Skin epidermis (tissue), 12 donors: ENCODE results near the gene KLF5.

Experiments
- H3K27ac ChIP-seq, 21 experiments: fragments of 200-600 bp; sonication (generic) in 11 of 21; one replicate each; pipeline ENCODE4 v1.5.0; 2020; ENCODE audit warnings: mild to moderate bottlenecking in 3 of 21, inconsistent platforms in 2 of 21, moderate library complexity in 2 of 21
- H3K4me3 ChIP-seq, 7 experiments: fragments of 200-600 bp; sonication (generic) in 2 of 7; one replicate each; pipeline ENCODE4 v1.5.0; 2020; ENCODE audit warnings: inconsistent platforms in 2 of 7, mild to moderate bottlenecking in 2 of 7, moderate library complexity in 1 of 7

KLF5 gene

GRCh38 chr13:73110814-73111213, 52.0 kb downstream of the KLF5 start:
- Histone ChIP-seq H3K4me3 (no peak overlapping the region), H3K27ac (no peak overlapping the region)

GRCh38 chr13:73111331-73111730, 52.5 kb downstream of the KLF5 start:
- Histone ChIP-seq H3K27ac (no peak overlapping the region), H3K4me3 (no peak overlapping the region)

- no peak overlapping the region for H3K27ac ChIP-seq
- H3K4me3 ChIP-seq = no peak overlapping the region
Measured at GRCh38 chr13:73119612-73120011, 60.8 kb downstream of the KLF5 start.
